Activated gamma-delta T cell (primary cell): ENCODE results near the gene ABI3BP.

Experiments
- DNase-seq: peaks from one replicate; lab custom pipeline; 2025; lab: John Stamatoyannopoulos, UW

The ABI3BP gene

DNA sequence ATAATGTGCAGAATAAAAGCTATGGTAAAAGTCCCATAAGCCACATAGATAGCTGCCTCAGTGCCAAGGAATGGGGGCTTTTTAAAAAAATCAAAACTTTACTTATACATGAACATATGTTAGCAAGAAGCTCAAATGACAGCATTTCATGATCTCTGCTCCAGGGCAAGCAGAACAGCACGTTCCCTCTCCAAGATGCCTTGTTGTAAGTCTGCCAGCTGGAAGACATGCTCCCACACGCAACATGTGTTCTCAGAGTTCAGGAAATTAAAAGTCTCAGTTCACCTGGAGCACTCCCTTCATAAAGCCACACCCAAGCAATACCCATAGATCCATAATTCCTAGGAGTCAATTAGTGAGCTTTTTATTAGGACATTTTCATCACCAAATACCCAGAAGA lies 52.2 kb downstream of the ABI3BP start:
- no peak for DNase-seq

DNA sequence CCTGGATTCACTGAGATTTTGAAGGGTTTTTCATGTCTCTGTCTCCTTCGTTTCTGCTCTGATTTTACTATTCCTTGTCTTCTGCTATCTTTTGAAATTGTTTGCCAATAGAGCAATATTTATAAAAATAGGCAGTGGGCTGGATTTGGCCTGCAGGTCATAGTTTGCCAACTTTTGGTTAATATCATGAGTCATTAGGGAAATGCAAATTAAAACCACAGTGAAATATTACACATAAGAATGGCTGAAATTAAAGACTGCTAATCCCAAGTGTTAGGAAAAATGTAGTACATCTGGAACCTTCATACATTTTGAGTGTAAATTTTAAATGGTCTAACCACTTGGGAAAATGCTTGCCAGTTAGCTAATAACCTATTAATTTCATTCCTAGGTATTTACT lies 56.3 kb downstream of the ABI3BP start:
- DNase-seq, result no peak

DNA sequence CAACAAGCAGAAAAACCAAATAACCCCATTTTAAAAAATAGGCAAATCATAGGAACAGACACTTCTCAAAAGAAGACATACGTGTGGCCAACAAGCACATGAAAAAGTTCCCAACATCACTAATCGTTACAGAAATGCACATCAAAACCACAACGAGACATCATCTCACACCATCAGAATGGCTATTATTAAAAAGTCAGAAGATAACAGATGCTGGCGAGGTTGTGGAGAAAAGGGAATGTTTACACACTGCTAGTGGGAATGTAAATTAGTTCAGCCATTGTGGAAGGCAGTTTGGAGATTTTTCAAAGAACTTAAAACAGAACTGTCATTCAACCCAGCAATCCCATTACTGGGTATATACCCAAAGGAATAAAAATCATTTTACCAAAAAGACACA lies 60.7 kb downstream of the ABI3BP start:
- no peak for DNase-seq

DNA sequence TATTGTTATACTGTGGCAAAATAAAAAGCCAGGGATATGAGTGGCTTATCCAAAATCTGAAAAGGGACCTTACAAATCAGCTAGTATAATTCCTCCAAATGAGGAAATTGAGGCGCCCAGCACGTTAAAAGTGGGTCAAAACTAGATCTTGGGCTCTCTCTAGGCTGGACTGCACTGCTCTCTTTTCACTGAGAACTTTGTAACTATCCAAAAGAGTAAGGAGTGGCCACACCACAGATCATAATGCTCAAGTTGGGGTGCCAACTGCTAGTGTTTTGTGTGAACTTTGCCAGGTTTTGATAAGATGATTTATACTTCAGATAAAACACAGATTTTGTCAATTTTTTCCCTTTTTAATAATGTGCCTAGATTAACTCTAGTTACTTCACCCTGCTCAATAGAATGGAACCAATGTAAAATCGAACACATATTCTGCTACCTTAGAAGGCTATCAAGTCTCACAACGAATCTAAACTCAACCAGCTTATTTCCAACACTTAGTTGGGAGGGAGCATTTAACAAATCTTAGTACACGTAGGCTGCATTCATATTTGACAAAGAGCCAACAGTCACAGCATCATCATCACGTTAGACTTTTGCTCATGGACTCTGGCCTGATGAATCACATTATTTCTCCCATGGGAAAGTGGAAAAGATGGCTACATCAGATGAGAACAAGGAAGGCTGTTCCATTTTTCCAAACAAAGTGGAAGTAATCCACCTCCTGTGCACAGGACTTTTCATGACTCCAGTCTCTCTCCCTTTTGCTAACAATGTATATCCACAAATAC lies 64.4 kb downstream of the ABI3BP start:
- no peak for DNase-seq

DNA sequence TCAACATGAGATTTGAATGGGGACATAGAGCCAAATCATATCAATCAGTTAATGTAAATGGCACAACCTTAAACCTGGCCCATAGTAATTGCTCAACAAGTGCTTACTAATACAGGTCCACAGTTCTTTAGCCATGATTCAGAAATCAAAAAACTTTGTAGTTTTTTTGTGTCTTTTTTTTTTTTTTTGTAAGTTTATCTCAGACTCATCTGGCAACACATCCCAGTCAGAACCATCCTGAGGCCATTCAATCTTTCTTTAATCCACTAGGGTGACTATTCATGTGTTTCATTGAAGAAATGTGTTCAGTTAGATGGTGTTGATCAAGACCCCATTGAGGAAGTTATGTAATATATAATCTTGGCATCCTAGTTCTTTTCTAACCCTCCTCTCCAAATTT lies 65.4 kb downstream of the ABI3BP start:
- no peak for DNase-seq

DNA sequence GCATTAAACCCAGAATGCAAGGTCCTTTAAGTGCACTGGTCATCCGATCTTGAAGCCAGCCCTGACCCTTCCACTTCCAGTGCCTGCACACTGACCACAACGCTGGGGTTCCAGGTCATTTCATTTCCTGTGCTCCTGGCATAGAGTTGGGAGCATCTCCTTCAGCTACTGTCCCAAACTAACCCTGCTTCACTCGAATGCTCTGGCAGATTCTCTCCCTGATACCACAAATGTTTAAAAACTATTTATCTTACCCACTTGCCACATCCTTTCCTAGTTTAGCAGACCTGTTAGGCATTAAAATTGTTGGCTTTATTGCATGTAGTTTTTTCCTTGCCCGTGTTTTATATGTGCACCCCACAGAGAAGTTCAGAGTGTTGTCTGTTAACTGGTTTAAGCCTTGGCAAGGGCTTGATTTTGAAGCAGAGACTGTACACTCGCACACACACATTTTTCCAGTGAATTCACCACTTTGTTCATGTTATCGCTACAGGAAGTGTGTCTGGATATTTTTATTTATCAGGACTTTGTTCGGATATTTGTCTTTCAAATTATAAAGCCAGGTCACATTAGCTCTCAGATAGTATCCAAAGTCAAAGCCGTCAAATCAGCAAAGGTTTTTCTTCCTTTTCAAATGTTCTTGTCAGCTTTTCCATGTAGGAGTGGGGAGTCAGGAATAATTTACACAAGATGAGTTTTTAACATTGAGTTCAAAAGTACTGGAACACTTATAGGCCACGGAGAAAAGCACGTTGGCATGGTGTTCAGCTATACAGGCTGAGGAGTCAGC lies 77.3 kb downstream of the ABI3BP start:
- no peak for DNase-seq

DNA sequence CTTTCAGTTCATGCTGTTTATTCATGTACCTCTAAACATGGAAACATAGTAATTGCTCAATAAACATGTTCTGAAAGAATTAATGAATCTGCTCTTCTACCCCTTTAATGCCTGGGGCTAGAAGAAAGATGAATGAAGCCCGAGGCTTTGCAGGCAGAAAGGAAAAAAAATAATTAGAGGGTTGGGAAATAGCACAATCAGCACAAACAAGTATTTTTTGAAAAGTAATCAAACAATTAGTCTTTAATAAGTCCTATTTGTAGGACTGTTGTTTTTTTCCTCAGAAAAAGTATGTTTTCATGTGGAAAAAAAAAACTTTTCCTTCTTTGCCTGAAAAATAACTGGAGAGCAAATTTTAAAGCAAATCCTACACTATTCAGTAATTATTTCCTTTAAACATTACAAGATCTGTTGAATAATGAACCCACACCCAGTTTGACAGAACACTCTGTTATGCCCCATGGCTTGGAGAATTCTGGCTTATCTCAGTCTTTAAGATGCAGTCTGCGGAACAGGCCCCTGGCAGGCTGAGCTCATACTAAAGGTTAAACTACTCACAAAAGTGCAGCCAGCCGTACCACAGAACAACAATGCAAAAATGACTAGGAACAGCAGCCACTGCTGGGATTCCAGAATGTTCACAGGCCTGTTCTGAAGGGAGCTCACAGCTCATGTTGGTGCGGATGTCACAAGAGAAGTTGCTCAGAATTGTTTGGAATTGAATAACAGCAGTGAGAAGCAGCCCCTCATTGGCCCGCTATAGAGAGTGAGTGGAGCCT lies 79.2 kb downstream of the ABI3BP start:
- DNase-seq, result no peak

DNA sequence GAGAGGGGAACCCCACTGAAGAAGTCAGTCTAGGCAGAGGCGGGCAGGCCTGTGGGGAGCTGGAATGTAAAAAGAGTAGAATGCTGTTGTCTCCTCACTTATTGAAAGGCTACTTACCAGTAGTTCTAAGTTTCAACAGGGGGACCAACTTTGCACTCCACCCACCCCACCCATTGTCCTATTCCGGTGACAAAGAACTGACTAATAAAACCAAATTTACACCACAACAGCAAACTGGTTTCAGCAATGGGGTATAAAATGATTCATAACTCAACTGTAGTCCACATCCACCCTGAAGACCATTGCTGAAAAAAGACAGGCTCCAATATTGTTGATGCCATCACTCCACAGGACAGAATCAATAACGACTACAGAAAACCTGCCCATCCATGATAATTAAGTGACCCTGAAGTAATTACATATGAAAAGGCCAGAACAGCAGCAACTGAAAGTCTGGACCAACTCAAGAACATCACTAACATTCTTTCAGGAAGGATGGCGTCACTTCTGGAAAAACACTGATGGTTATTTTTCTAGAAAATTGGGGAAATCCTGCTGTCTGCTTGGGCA lies 80.2 kb downstream of the ABI3BP start:
- no peak for DNase-seq

DNA sequence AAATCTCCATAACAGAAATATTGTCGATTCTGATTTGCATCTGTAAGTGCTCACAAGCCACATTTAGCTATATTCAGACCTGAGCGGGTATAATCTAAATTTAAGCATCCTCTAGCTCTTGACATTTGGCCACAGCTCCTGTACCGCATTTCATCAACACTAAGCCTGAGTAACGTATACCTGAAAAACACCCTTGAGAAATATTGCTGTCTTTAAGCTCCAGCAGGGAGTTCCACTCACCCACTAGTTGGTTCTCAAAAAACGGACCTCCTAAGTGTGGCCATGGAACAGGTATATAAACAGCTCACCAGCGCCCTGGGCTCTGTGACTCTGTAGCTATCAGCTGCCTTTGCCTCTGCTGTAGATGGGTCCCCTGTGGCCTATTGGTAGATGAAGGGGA lies 80.7 kb downstream of the ABI3BP start:
- no peak for DNase-seq

DNA sequence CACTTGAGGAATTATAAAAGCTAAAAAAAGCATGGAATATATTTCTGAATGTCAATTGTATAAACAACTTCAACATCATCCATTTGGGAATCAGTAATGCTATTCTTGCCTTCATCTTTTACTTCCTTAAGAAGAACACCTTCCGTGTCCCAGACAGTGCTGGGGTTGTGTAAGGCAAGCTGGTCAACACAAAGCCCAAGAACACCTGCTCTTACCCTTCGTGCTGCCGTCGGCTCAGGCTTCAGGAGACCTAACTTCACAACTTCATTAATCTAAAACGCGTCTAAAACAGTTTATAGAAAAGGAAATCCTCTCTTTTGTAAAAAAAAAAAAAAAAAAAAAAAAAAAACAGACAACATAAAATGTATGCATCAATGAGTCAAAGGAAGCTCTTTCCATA lies 81.3 kb downstream of the ABI3BP start:
- DNase-seq, result no peak

DNA sequence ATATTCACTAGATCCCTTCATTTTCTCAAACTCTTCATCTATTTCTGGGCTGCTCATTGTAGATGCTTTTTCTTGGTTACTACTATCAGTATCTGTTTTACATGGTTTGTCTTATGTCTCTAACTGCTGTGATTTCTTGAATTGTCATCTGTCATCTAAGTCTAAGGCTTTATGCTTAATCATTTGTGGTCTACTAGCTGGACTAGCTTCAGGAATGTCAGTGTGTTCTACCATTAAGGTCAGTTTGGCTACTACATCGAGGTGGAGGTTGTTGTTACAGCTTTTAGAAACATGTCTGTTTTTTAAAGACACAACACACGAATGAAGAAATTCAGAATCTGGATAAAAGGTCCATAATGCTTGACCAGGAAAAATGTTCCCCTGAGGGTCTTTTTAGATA lies 82.2 kb downstream of the ABI3BP start:
- DNase-seq, result no peak

DNA sequence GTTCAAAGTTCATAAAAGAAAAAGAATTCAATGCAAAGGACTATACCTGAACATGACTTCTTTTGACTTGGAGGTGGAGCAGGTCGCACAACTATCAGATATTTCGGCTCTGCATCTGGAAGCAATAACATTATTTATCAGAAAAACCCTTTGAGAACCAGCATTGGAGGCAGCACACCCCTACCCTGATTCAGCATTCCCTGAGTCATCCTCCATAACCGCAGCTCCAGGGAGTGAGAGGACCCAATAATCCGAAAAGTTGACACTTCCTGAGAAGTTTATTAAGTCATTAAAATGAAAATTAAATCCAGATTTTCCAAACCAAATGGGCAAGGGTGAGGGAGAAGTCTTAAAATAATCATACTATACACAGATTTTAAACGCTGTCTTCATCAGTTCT lies 90.6 kb downstream of the ABI3BP start:
- no peak for DNase-seq

DNA sequence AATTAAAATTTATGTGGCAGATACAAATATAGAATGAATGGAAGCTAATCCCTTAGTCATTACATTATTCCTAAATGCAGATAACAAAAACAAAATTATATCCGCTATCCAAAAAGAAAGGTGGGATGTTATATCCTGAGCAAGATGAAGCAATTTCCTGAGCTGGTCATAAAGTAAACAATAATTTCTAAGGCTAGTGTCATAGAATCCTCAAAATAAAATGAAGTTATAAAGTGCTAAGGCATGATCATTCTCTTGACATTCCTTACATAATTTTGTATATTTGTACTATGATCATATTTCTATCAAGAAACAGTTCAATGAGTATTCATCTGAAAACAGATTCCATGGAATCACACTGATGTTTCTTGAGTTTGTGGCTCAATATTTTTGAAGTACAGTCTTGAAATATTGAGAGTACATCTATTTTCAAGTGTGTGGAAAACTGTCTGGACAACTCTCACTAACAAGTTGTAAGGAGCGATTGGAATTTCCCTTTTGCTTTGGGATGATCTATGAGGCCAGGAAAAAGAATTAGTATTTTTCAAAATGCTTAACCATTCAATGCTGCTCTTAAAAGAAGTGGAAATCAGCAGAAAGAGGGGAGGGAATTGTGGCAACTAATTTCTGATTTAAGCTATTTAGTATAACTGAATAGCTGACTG lies 92.4 kb downstream of the ABI3BP start:
- DNase-seq, result no peak

DNA sequence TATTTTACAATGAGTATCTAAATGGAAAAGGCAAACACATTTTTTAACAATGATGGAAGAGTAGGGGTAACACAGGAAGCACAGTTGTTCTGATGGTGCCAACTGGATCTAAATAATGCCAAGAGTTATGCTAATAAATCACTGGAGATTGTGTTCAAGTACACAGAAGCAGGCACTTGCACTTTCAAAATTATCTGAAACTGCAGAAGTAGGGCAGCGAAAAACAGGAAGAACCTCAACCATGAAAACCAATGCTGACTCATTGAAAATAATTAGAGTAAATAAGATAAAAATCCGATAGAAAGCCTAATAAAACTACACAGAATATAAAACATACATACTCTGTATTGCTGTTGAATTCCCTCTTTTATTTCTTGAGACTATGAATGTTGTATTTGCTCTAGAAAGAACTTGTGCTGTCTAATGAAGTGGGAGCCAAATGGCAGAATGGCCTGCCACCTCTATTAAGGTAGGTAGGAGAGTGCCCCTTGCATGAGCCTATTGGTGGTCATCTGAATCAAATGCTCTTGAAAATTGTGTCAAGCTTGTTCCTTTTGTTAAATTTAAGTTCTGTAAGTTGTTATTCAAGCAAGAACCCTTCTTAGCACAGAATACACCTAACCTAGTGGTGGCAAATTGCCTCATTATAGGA lies 93.7 kb downstream of the ABI3BP start:
- no peak for DNase-seq

DNA sequence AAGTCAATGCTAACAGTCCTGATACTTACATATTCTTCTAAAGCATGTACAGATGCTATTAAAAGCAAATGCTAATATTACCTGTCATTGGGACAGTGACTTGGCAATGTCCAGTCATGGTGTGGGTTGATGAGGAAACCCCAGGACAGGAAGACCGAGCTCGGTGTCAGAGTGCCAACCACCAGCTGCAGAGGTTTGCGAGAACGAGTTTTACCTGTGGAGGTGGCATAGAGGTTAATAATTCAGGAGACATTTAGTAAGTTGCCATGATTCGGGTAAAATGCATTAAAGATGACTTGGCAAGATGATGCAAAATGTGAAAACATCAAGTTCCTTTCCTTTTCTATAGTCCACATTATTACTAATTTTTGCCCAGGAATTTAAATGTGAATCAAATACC lies 94.5 kb downstream of the ABI3BP start:
- DNase-seq, result no peak

DNA sequence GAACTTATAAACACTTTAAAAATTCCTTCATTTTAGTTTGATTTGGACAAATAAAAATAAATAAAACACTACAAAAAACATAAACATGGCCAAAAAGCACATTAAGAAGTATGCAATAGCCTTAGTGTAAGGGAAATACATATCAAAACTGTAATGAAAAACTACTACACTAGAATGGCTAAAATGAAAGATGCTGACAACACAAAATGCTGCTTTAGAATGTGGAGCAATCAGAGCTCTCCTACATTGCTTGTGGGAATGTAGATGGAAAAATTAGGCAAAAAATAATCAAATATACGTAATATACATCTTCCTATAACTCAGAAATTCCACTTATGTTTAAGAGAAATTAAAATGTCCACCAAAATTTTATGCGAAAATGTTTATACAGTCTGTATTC lies 96.2 kb downstream of the ABI3BP start:
- no peak for DNase-seq

DNA sequence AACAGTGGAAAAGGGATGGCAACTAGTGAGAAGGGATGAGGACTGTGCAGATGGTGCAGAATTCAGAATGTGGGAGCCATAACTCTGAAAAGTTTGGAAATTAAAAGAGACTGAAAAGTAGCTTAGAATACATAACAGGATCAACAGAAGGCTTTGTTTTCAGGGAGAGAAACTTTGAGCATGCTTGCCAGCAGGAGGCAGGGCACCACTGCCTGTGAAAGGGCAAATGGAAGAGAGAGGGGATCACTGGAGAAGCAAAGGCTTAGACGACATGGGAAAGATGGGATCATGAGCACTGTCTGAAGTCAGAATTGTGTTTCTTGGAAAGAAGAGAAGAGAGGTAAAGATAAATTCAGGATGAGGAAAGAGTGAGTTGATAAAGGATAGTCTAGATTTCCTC lies 99.6 kb downstream of the ABI3BP start:
- no peak for DNase-seq

DNA sequence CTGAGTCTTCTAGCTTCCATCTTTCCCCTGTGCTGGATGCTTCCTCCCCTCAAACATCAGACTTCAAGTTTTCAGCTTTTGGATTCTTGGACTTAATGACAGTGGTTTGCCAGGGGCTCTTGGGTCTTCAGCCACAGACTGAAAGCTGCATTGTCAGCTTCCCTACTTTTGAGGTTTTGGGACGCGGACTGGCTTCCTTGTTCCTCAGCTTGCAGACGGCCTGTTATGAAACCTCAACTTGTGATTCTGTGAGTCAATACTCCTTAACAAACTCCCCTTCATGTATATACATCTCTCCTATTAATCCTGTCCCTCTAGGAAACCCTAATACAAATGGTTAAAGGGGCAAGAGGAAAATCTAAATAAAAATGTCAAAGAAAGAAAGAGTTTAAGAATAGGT lies 100.1 kb downstream of the ABI3BP start:
- DNase-seq, result no peak

DNA sequence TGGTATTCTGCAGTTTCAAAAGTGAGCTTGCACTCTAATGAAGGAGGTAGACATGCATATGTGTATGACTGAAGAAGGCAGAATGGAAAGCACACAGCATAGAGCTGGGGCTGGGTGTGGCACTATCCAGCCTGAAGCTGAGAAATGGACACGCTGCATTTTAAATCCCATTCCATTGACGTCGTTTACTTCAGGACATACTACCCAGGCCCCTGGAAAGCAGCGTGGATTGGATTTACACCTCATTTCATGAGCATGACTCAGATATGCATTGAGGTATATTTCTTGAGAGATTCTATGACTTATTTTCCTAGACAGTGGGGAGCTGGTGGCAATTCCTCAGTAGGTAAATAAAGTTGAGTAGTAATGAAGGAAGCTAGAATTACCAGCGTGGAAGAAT lies 101.4 kb downstream of the ABI3BP start:
- no peak for DNase-seq

DNA sequence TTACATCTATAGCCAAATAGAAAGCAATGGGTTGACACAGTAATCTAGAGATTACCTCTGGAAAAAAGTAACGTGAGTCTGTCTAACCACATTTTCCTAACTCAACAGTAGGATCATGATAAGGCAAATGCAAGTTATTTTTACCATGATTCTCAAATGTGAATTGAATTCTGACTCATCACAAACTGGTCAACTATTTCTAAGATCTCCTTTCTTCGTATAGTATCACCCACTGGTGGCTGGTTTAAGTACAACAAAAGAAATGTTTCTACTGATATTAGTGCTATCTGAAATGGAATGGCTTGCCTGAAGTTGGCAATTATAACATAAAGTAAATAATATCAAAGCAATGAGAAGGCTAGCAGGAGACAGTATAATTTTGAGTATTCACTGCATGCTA lies 102.2 kb downstream of the ABI3BP start:
- DNase-seq, result no peak

DNA sequence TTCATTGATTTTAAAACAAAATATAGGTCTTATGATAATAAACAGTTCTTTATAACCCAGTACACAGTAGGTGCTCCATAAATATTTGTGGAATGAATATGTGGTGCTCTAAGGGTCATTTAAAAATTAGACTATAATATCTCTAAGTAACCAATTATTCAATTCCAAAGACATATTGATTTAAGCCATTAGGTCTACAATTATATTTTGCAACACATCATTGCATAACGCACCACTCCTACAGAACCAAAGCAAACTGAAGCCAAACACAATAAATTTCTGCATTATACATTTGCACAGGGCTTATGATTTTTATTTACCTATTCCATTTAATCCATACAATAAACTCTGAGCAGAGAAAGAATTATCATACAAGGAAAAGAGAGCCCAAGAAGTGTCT lies 104.3 kb downstream of the ABI3BP start:
- DNase-seq, result no peak
